ENCODE measurements around the gene ABI1.
"Not testable (repeated sequence)": the region's sequence is repeated elsewhere in the genome, so short reads cannot be mapped to it uniquely, and the experiment has no call there.

The ABI1 gene

GRCh38 chr10:26860443-26861204 is at the start of gene ABI1:
ABI1 (minus strand) TSS chr10:26860958; CDS start chr10:26860863, 95 bp downstream.
- peak; percentile 90 to 97 for DNase-seq (ENCODE audit: extremely low read depth in 1 of 2, low read depth in 1 of 2)

DNA sequence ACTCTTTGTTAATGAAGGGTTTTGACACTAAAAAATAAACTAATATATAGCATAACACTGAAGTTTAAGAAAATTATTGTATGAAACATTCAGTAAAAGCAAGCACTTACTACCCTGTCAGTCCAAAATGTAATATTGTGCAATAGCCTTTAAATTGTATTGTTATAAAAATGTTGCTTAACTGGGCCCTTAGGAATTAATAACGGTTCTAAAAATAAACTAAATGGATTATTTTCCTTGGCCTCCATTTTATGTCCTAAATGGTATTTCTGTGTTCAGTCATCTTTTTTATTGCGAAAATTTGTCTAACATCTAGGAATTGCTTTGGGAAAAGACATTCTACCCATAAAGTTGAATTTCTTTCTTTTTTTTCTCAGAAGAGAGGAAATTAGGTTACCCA is 49.0 kb upstream of the ABI1 start:
- no peak for DNase-seq (ENCODE audit: extremely low read depth in 1 of 2, low read depth in 1 of 2)

DNA sequence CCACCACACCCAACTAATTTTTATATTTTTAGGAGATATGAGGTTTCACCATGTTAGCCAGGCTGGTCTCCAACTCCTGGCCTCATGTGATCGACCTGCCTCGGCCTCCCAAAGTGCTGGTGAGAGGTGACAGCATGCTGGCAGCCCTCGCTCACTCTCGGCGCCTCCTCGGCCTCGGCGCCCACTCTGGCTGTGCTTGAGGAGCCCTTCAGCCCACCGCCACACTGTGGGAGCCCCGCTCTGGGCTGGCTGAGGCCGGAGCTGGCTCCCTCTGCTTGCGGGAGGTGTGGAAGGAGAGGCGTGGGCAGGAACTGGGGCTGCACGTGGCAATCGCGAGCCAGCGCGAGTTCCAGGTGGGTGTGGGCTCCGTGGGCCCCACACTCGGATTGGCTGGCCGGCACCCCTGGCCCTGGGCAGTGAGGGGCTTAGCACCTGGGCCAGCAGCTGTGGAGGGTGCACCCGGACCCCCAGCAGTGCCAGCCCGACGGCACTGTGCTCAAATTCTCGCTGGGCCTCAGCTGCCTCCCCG is 44.6 kb upstream of the ABI1 start:
- DNase-seq (ENCODE audit: extremely low read depth in 1 of 2, low read depth in 1 of 2) = not testable (repeated sequence)

DNA sequence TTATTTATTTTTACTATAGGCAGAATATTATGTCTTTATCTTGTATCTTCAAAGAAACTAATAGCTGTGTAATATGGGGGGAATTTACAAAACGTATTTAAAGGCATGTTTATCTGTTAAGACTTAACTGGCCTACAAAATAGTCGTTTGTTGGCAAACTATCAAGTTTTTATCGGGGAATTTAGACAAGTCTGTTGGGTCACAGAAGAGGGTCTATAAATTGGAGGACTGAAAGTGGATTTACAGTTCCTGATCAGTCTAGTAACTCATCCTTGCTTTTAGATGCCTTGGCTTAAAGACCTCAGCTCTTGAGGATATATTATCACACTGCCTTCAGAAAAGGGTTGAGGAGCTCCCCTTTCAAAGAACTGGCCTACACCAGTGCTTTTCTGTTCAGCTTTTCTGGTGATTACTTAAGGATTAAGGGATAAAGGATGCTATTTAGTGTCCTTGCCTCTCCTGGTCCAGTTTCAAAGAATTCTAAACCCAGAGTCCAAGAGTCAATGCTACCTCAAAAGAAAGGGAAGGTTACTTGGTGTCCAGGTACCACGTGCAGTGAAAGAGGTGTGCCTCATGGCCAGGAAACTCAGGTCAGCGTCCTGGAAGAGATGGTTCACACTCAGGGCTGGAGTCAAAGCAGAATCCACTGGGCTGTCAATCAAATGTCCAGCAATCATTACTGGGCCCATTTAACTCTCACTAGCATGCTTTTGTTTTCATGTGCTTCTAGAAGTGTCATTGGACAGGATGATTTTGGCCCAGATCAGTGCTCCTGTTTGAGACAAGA is 42.9 kb upstream of the ABI1 start:
- no peak for DNase-seq (ENCODE audit: extremely low read depth in 1 of 2, low read depth in 1 of 2)

- not testable (repeated sequence) for DNase-seq (ENCODE audit: extremely low read depth in 1 of 2, low read depth in 1 of 2)
Measured at GRCh38 chr10:26892306-26892923, 31.7 kb upstream of the ABI1 start.

- peak; percentile 14 to 22 for DNase-seq (ENCODE audit: extremely low read depth in 1 of 2, low read depth in 1 of 2)
Measured at GRCh38 chr10:26890956-26891355, 30.2 kb upstream of the ABI1 start.

DNA sequence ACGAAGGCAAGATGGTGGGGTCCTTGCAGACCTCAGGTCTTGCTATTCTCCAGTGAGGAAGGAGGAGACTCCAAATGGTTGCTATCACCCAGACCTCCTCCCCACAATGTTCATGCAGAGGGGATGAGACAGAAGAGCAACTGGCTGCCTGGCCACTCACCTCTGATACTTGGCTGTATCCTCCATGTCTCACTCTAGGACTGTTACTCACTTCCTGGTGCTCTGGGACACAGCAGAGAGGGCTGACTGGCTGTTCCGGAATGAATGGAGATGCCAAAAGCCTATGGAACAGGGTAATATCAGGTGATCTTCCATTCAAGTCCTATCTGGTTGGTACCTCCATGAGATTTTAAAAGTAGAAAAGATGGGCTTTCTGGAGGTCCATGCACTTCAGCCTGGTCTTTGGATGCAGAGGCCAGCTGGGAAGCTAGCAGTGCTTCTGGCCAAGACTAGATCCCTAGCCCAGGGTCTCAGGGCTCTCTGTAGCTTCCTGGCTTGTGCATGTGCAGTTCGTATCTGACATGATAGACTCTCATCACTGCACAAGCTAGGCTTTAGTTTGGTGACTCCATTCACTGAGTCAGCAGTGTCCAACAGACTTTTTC is 27.0 kb upstream of the ABI1 start:
- no peak for DNase-seq (ENCODE audit: extremely low read depth in 1 of 2, low read depth in 1 of 2)

DNA sequence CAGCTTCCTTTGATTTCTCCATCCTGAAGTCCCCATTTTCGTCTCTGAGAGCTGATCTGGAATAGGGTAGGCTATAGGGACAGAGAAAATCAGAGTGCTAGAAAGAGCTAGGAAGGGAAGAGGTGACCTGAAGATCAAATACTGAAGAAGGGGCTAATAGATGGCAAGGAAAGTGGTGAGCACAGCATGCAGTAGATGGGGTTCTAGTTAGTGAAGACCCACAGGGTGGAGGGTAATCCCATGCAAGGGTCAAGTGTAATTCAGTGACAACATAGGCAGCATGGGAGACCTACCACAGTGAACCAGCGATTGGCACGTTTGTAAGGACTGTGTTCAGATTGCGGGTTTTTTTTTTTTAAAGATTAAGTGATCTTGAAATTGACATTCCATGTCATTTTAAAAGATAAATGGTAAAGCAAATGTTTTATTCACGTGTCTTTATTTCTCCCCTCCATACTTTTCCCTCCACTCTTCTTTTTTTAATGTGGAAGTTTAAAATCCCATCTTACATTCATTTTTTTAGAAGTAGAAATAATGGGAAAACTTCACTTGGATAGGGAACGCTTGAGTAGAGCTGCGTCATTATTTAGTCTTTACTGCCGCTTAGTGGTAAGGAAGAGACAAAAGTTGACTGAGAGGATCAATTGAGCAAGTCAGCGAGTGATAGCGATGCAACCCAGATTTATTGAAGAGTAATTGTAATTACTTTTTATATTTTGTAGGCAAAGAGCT is 21.0 kb upstream of the ABI1 start:
- no peak for DNase-seq (ENCODE audit: extremely low read depth in 1 of 2, low read depth in 1 of 2)

- DNase-seq (ENCODE audit: extremely low read depth in 1 of 2, low read depth in 1 of 2) = no peak
Measured at GRCh38 chr10:26879744-26880143, 19.0 kb upstream of the ABI1 start.

DNA sequence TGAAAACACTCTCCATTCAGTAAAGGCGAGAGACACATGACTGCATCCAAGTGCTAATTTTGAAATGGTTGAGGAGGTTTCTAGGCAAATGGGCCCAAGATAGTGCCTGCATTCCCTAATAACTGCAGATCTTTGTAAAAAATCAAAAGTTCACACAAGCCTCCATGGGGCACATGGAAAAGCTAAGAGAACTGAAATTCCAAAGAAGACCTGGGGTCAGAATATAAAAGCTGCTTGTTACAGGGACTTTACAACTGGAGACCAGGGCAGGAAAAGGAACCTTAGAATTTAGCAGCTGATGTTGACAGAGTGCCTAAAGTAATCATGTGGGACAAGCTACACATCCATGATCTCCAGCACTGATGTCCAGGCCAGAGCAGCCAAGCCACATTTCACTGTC is 10.0 kb upstream of the ABI1 start:
- no peak for DNase-seq (ENCODE audit: extremely low read depth in 1 of 2, low read depth in 1 of 2)

GRCh38 chr10:26869528-26869927 is 8.8 kb upstream of the ABI1 start:
- DNase-seq (ENCODE audit: extremely low read depth in 1 of 2, low read depth in 1 of 2) = peak in 1 of 2 donors; percentile 5

DNA sequence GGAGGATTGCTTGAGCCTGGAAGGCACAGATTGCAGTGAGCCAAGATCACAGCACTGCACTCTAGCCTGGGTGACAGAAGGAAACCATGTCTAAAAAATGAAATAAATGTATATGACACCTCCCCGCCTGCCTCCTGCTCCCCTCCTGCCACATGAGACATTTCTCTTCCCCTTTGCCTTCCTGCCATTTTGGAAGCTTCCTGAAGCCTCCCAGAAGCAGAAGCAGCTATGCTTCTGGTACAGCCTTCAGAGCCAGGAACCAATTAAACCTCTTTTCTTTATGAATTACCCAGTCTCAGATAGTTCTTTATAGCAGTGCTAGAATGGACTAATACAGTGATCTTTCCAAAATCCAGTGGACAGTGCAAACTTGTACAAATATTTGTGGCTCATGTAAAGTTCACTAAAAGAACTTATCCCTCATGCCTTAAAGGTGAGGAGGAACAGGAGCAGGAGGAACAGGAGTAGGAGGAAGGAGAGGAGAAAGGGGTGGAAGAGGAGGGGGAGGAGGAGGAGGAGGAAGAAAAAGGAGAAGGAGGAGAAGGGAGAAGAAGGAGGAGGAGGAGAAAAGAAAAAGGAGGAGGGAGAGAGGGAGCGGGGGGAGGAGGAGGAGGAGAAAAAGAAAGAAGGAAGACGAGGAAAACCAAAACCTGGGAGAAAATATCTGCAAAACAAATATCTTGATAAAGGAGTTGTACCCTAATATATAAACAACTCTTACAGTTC is 2.8 kb upstream of the ABI1 start:
- DNase-seq (ENCODE audit: extremely low read depth in 1 of 2, low read depth in 1 of 2) = no peak

DNA sequence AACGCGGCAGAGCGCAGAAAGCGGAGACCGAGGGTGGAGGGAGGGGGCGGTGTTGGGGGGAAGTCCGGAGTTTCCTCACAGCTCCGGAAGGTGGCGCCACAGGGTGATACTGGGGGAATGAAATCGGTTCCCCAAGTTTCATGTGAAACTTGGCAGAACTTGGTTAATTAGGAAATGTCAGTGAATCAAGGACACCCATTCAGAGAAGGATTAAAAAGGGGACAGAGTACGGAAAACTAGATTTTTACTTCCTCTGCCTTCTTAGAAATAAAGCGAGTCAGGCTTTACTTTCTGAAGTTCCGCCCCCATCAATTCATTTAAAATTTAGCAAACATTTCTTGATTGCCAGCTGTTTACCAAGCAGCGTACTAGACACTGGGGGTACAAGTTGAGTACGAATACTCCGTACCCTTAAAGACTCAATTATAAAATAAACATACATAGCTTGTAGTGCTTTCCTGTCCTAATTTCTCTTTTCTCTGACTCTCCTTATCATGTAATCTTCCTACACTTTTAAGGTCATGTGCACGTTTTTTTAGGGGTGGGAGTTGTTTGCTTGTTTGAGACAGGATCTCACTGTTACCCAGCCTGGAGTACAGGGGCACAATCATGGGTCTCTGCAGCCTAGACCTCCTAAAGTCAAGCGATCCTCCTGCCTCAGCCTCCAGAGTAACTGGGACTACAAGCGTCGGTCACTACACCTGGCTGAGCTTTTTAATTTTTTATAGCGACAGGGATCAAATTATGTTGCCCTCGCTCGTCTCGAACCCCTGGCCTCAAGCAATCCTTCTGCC is 644 bp upstream of the ABI1 start:
- no peak for DNase-seq (ENCODE audit: extremely low read depth in 1 of 2, low read depth in 1 of 2)

GRCh38 chr10:26860102-26860442 is 686 bp downstream of the ABI1 start:
- peak in 1 of 2 donors; percentile 24 for DNase-seq (ENCODE audit: extremely low read depth in 1 of 2, low read depth in 1 of 2)

GRCh38 chr10:26859241-26860101 is 1.3 kb downstream of the ABI1 start:
- no peak for DNase-seq (ENCODE audit: extremely low read depth in 1 of 2, low read depth in 1 of 2)

- no peak for DNase-seq (ENCODE audit: extremely low read depth in 1 of 2, low read depth in 1 of 2)
Measured at GRCh38 chr10:26858707-26859034, 2.1 kb downstream of the ABI1 start.

DNA sequence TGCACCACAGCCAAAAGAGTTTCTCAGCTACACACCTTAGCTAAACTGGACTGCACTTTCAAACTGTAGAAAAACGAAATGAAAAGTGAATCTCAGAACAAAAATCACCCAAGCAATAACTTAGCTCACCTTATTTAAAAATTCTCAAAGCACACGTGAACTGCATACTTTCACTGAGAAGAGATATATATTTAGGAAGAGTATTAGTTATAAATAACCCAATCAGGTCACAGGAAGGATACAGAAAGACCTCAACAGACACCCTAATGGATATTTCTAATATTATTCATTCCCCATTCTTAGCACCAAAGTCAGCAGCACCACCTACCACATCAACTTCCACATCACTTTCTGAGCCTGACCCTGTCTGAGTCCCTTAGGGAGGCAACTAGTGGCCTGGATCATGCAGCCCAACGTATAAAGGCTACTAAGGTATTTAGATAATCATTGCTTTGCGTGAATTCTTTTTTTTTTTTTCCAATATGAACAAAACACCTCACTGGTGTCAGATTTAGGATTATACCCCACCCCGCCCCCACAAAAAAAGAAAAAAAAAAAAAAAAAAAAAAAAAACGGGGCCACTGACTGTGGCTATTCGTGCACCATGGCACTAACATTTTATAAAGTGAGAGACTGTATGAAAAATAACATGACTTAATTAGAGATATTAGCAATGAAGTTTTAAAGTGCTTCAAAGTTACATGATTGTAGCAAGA is 2.6 kb downstream of the ABI1 start:
- no peak for DNase-seq (ENCODE audit: extremely low read depth in 1 of 2, low read depth in 1 of 2)

DNA sequence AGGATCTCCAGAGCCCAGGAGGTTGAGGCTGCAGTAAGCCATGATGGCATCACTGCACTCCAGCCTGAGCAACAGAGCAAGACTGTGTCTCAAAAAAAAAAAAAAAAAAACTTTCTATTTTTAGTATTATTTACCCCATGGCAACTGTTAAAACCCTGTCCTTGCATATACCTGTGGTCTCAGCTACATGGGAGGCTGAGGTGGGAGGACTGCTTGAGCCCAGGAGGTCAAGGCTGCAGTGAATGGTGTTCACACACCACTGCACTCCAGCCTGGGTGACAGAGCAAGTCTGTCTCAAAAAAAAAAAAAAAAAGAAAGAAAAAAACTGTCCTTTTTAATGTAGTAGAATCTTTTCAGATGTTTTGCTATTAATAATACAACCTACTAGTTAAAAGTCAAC is 3.2 kb downstream of the ABI1 start:
- not testable (repeated sequence) for DNase-seq (ENCODE audit: extremely low read depth in 1 of 2, low read depth in 1 of 2)
